Stomach (tissue), 9 donors: Measurements from ENCODE around the gene EFCAB12. TPM values are rescaled to one million over a fixed set of nuclear protein-coding genes. Genes with fewer than 3 reads are reported as not detected.

Experiments used
- DNase-seq, 2 donors: peaks; one replicate each; pipeline versions ENCODE4 v3.0.0 to v3.0.0-alpha.2; 2013 to 2019
- H3K27ac ChIP-seq, 5 donors: fragments of 200-600 bp in 4 of 5; sonication (generic) in 4 of 5; one replicate each; pipeline ENCODE4 v1.5.1; 2013 to 2019; ENCODE audit warnings: mild to moderate bottlenecking in 1 of 5, moderate library complexity in 1 of 5
- H3K27me3 ChIP-seq, 3 donors: fragments of 200-600 bp; sonication (generic); one replicate each; pipeline ENCODE4 v1.5.1; 2017 to 2019; ENCODE audit warnings: mixed run types in 1 of 3
- H3K36me3 ChIP-seq, 4 donors: fragments of 200-600 bp; sonication (generic); 1 replicate in 3 of 4; 2 replicates in 1 of 4; pipeline ENCODE4 v1.5.1; 2016 to 2019
- H3K4me1 ChIP-seq, 4 donors: fragments of 200-600 bp; sonication (generic); one replicate each; pipeline ENCODE4 v1.5.1; 2016 to 2019
- H3K4me3 ChIP-seq, 4 donors: fragments of 200-600 bp; sonication (generic) in 3 of 4; one replicate each; pipeline ENCODE4 v1.5.1; 2016 to 2019; ENCODE audit warnings: mild to moderate bottlenecking in 1 of 4
- H3K9me3 ChIP-seq, 4 donors: fragments of 200-600 bp; sonication (generic); one replicate each; pipeline ENCODE4 v1.5.1; 2016 to 2019
- EP300 ChIP-seq: sonication (generic); formaldehyde crosslinking; IDR thresholded peaks from one replicate; pipeline ENCODE4 v1.6.1; 2017; ENCODE audit warnings: antibody characterized with exemption
- POLR2A ChIP-seq, 4 donors: fragments of 450-650 bp; IDR thresholded peaks; one replicate each; pipeline ENCODE4 v1.6.1; 2016; ENCODE audit warnings: antibody characterized with exemption in 4 of 4, control low read depth in 2 of 4, mild to moderate bottlenecking in 1 of 4, moderate library complexity in 1 of 4
- POLR2AphosphoS5 ChIP-seq, 3 donors: sonication (generic); formaldehyde crosslinking; IDR thresholded peaks; one replicate each; pipeline ENCODE4 v1.6.1; 2016; ENCODE audit warnings: antibody characterized with exemption in 3 of 3
- WGBS, 5 donors: extraction: QIAGEN DNeasy Blood & Tissue Kit in 3 of 5; methylation state at CpG; one replicate each; pipeline versions ENCODE4 v1.1.5 to v1.1.7; 2013 to 2018; 5-methylcytosine and 5-hydroxymethylcytosine counted together
- intact Hi-C: fragments of 100-400 bp; cut with DNase I; formaldehyde crosslinking; loops from one replicate; pipeline ENCODE4 v1.15.1; 2023; ENCODE audit warnings: low total_unique reads
- polyA plus RNA-seq, 3 donors: library from polyadenylated mRNA; stranded (reverse); fragments of 200-250 nt; gene quantifications; one replicate each; pipeline ENCODE4 v1.2.3, GENCODE V29; 2013
- total RNA-seq, 5 donors: library from RNA; depleted of rRNA; stranded (reverse); fragments of >200 nt; gene quantifications; one replicate each; pipeline versions ENCODE4 v1.1.0 to v1.2.3, GENCODE V29; 2014 to 2016
- TF ChIP-seq, protein P1 (sequence below), 7 experiments: fragments of 450-650 bp in 4 of 7; fragments of 200-600 bp in 3 of 7; sonication (generic) in 3 of 7; IDR thresholded peaks; one replicate each; pipeline ENCODE4 v1.5.1; 2016 to 2019; ENCODE audit warnings: antibody characterized with exemption in 7 of 7, control low read depth in 2 of 7, mild to moderate bottlenecking in 1 of 7
- donor health status: healthy with polysubstance abuse.
- donor health status: Bipolar disorder and iron deficiency.
- donor health status: healthy.

The EFCAB12 gene
- total and polyA plus RNA-seq, 8 donors: 0.33 to 4.0 (median 1.8) TPM; not detected in 2

DNA sequence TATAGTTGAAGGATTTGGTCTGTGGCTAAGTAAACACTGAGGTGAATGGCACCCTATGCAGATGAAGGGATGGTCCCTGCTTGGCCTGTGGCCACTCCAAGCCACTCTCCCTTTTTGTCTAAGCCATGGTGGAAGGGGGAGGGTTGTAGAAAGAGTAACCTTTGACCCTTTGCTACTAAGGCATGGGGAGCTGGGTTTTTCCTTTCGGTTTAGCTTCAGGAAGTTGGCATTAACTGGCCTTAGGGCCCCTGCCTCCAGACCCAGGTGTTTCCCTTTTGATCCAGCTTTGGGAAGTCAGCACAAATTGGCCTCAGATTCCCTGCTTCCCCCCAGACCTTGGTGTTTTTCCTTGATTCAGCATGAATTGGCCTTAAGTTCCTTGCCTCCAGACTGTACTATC lies 49.5 kb downstream of the EFCAB12 start:
- Histone ChIP-seq H3K4me1 (peaks cover 0 to 4% (median 2%) of the 10 kb centered on the region in 4 donors), H3K9me3 (no peaks in the 10 kb centered on the region), H3K27ac (no peak overlapping the region), H3K36me3 (peaks cover 0 to 7% (median 0%) of the 10 kb centered on the region in 4 donors), H3K27me3 (no peaks in the 10 kb centered on the region), H3K4me3 (no peak overlapping the region)
- DNase-seq: no peak
- intact Hi-C loops: no loop called here
- WGBS, 5 donors: 11 to 60% (median 47%) methylated on average over 1 of the region's 1 CpG
- TF ChIP-seq POLR2AphosphoS5 (IDR thresholded peaks at IDR 0.05): no peak
- TF ChIP-seq EP300: no peak
- no peak for TF ChIP-seq POLR2A (IDR thresholded peaks at IDR 0.05)
- TF ChIP-seq, protein P1, sequence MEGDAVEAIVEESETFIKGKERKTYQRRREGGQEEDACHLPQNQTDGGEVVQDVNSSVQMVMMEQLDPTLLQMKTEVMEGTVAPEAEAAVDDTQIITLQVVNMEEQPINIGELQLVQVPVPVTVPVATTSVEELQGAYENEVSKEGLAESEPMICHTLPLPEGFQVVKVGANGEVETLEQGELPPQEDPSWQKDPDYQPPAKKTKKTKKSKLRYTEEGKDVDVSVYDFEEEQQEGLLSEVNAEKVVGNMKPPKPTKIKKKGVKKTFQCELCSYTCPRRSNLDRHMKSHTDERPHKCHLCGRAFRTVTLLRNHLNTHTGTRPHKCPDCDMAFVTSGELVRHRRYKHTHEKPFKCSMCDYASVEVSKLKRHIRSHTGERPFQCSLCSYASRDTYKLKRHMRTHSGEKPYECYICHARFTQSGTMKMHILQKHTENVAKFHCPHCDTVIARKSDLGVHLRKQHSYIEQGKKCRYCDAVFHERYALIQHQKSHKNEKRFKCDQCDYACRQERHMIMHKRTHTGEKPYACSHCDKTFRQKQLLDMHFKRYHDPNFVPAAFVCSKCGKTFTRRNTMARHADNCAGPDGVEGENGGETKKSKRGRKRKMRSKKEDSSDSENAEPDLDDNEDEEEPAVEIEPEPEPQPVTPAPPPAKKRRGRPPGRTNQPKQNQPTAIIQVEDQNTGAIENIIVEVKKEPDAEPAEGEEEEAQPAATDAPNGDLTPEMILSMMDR (IDR thresholded peaks at IDR 0.05): no peak

DNA sequence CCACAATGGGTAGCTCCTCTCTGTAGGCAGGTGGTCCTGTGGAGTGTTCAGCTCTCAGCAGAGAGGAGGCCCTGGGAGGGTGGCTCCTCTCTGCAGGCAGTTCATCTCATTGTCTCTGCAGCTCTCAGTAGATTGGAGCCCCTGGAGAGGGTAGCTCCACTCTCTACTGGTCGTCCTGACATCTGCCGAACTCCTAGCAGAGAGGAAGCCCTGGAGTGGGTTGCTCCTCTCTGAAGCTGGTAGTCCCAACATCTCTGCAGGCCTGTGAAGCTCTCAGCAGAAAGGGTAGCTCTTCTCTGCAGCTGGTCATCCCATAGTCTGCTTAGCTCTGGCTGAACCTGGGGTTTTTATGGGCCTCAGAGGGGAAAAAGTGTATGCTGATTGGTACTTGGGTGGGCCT lies 50.8 kb downstream of the EFCAB12 start:
- no peak overlapping the region for H3K4me3 ChIP-seq
- H3K4me1 ChIP-seq: no peaks in the 10 kb centered on the region
- H3K27me3 ChIP-seq: no peaks in the 10 kb centered on the region
- peaks cover 0 to 7% (median 0%) of the 10 kb centered on the region in 4 donors for H3K36me3 ChIP-seq
- no peaks in the 10 kb centered on the region for H3K9me3 ChIP-seq
- DNase-seq: no peak
- H3K27ac ChIP-seq: no peak overlapping the region
- intact Hi-C loops: no loop called here
- WGBS, 5 donors: 50 to 100% (median 94%) methylated on average over 2 of the region's 2 CpGs
- TF ChIP-seq EP300 (no peak), POLR2AphosphoS5 (IDR thresholded peaks at IDR 0.05) (no peak), POLR2A (IDR thresholded peaks at IDR 0.05) (no peak)
- TF ChIP-seq, protein P1 (IDR thresholded peaks at IDR 0.05): no peak

GRCh38 chr3:129375099-129375498 lies 53.3 kb downstream of the EFCAB12 start:
- H3K9me3 ChIP-seq: no peaks in the 10 kb centered on the region
- H3K36me3 ChIP-seq: peaks cover 0 to 7% (median 0%) of the 10 kb centered on the region in 4 donors
- TF ChIP-seq, protein P1 (IDR thresholded peaks at IDR 0.05): no peak
- TF ChIP-seq EP300 (no peak), POLR2AphosphoS5 (IDR thresholded peaks at IDR 0.05) (no peak), POLR2A (IDR thresholded peaks at IDR 0.05) (no peak)
- no peak overlapping the region for H3K27ac ChIP-seq
- H3K27me3 ChIP-seq: no peaks in the 10 kb centered on the region
- 40 to 63% (median 46%) methylated on average over 5 of the region's 5 CpGs for WGBS, 5 donors
- intact Hi-C loops: no loop called here
- DNase-seq: no peak
- no peak overlapping the region for H3K4me3 ChIP-seq
- H3K4me1 ChIP-seq: no peaks in the 10 kb centered on the region

GRCh38 chr3:129371041-129371826 lies 57.2 kb downstream of the EFCAB12 start:
- Histone ChIP-seq H3K9me3 (no peaks in the 10 kb centered on the region), H3K4me3 (no peak overlapping the region), H3K27me3 (peaks cover 0 to 4% (median 0%) of the 10 kb centered on the region in 3 donors), H3K27ac (no peak overlapping the region), H3K36me3 (peaks cover 0 to 7% (median 0%) of the 10 kb centered on the region in 4 donors), H3K4me1 (no peaks in the 10 kb centered on the region)
- 78 to 83% (median 79%) methylated on average over 19 to 20 of the region's 20 CpGs for WGBS, 5 donors
- no peak for TF ChIP-seq POLR2AphosphoS5 (IDR thresholded peaks at IDR 0.05)
- TF ChIP-seq POLR2A (IDR thresholded peaks at IDR 0.05): no peak
- TF ChIP-seq EP300: no peak
- TF ChIP-seq, protein P1 (IDR thresholded peaks at IDR 0.05): no peak
- intact Hi-C loops: no loop called here
- no peak for DNase-seq
